Measurements from ENCODE around the gene SLC2A6. TPM values are rescaled to one million over a fixed set of nuclear protein-coding genes. Genes with fewer than 3 reads are reported as not detected.

Gene SLC2A6
- total RNA-seq, 1 experiment from 2014 or later: 20.5 TPM

DNA sequence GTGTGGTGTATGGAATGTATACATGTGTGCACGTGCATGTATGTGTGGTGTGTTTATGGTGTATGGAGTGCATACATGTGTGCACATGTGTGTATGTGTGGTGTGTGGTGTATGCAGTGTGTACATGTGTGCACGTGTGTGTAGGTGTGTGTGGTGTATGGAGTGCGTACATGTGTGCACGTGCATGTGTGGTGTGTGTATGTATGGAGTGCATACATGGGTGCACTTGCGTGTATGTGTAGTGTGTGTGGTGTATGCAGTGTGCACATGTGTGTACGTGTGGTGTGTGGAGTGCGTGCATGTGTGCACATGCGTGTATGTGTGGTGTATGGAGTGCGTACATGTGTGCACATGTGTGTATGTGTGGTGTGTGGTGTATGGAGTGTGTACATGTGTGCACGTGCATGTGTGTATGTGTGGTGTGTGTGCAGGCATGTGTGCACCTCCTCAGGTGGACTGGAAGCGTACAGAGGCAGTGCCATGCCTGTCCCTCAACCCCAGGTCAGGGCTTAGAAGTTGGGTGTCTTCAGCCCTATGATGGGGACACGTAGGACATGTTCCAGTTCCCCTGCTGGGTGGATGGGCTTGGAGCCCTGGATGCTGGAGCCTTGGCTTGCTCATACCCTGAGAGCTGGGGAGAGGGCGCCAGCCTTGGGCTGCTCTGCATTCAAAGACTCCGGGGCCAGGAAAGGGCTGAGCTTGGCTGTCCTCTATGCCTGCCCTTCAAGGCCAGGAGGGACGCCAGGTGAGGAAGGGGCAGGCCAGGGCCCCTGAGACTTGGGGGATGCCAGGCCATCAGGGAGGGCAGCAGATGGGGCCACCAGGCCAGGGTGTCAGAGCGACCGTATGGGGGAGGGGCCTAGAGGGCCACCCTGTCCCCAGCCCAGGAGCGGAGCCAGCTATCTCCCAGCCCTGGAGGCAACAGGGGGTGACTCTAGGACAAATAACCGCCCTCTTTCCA, 33.6 kb upstream of the SLC2A6 start:
- no peaks in the 10 kb centered on the region for H3F3A ChIP-seq (ENCODE audit: low read length, unreplicated experiment)
- ChIA-PET CTCF (no interaction called here), POLR2A (ENCODE audit: unreplicated experiment) (no interaction called here)
- H3K4me1 ChIP-seq (ENCODE audit: insufficient read depth, low read length): peaks cover 17% of the 10 kb centered on the region
- no peak overlapping the region for H3K4me3 ChIP-seq (ENCODE audit: low read length)
- no peak overlapping the region for H2AFZ ChIP-seq (ENCODE audit: low read length)
- no peak for ATAC-seq
- no peak for DNase-seq
- no peaks in the 10 kb centered on the region for H3K36me3 ChIP-seq (ENCODE audit: low read depth, low read length)
- no peak overlapping the region for H3K9ac ChIP-seq (ENCODE audit: low read length)
- H4K20me1 ChIP-seq (ENCODE audit: low read length): no peaks in the 10 kb centered on the region
- no peak overlapping the region for H3K27ac ChIP-seq (ENCODE audit: low read length)
- intact Hi-C loops (cut with micrococcal nuclease): no loop called here
- no peaks in the 10 kb centered on the region for H3K9me2 ChIP-seq (replicated peaks; ENCODE audit: low read length)
- H3K9me3 ChIP-seq (ENCODE audit: low read length): no peaks in the 10 kb centered on the region
- H3K27me3 ChIP-seq (ENCODE audit: low read length): no peaks in the 10 kb centered on the region
- BruUV-seq (replicated peaks): no TSS peak
- H3K79me2 ChIP-seq (ENCODE audit: low read length): no peaks in the 10 kb centered on the region
- H3K4me2 ChIP-seq (ENCODE audit: low read length): no peak overlapping the region
- TF ChIP-seq EZH2phosphoT487 (IDR thresholded peaks at IDR 0.05; ENCODE audit: borderline replicate concordance, low read length): no peak
- no peak for TF ChIP-seq EZH2 (IDR thresholded peaks at IDR 0.05; ENCODE audit: low read length, unreplicated experiment)
- TF ChIP-seq, protein P1, sequence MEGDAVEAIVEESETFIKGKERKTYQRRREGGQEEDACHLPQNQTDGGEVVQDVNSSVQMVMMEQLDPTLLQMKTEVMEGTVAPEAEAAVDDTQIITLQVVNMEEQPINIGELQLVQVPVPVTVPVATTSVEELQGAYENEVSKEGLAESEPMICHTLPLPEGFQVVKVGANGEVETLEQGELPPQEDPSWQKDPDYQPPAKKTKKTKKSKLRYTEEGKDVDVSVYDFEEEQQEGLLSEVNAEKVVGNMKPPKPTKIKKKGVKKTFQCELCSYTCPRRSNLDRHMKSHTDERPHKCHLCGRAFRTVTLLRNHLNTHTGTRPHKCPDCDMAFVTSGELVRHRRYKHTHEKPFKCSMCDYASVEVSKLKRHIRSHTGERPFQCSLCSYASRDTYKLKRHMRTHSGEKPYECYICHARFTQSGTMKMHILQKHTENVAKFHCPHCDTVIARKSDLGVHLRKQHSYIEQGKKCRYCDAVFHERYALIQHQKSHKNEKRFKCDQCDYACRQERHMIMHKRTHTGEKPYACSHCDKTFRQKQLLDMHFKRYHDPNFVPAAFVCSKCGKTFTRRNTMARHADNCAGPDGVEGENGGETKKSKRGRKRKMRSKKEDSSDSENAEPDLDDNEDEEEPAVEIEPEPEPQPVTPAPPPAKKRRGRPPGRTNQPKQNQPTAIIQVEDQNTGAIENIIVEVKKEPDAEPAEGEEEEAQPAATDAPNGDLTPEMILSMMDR (conservative IDR thresholded peaks at IDR 0.05; ENCODE audit: low read depth, low read length): no peak

DNA sequence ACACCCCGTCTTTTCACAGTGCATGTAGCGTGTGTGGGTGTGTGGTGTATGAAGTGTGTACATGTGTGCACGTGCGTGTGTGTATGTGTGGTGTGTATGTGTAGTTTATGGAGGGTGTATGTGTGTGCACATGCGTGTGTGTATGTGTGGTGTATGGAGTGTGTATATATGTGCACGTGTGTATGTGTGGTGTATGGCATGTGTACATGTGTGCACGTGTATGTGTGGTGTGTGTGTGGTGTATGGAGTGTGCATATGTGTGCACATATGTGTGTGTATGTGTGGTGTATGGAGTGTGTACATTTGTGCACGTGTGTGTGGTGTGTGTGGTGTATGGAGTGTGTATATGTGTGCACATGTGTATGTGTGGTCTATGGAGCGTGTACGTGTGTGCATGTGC, 32.7 kb upstream of the SLC2A6 start:
- Histone ChIP-seq H3K9ac (ENCODE audit: low read length) (no peak overlapping the region), H3K79me2 (ENCODE audit: low read length) (no peaks in the 10 kb centered on the region), H3K9me3 (ENCODE audit: low read length) (no peaks in the 10 kb centered on the region), H3K4me1 (ENCODE audit: insufficient read depth, low read length) (peaks cover 22% of the 10 kb centered on the region), H3K27ac (ENCODE audit: low read length) (no peak overlapping the region), H3K9me2 (replicated peaks; ENCODE audit: low read length) (no peaks in the 10 kb centered on the region), H3K4me3 (ENCODE audit: low read length) (no peak overlapping the region), H3F3A (ENCODE audit: low read length, unreplicated experiment) (no peaks in the 10 kb centered on the region), H3K36me3 (ENCODE audit: low read depth, low read length) (no peaks in the 10 kb centered on the region), H2AFZ (ENCODE audit: low read length) (no peak overlapping the region), H3K4me2 (ENCODE audit: low read length) (no peak overlapping the region), H4K20me1 (ENCODE audit: low read length) (no peaks in the 10 kb centered on the region), H3K27me3 (ENCODE audit: low read length) (no peaks in the 10 kb centered on the region)
- intact Hi-C loops (cut with micrococcal nuclease): no loop called here
- no peak for DNase-seq
- POLR2A ChIA-PET (ENCODE audit: unreplicated experiment): no interaction called here
- TF ChIP-seq EZH2phosphoT487 (IDR thresholded peaks at IDR 0.05; ENCODE audit: borderline replicate concordance, low read length) (no peak), EZH2 (IDR thresholded peaks at IDR 0.05; ENCODE audit: low read length, unreplicated experiment) (no peak)
- TF ChIP-seq, protein P1 (conservative IDR thresholded peaks at IDR 0.05; ENCODE audit: low read depth, low read length): no peak
- no peak for ATAC-seq
- no TSS peak for BruUV-seq (replicated peaks)
- CTCF ChIA-PET: no interaction called here

DNA sequence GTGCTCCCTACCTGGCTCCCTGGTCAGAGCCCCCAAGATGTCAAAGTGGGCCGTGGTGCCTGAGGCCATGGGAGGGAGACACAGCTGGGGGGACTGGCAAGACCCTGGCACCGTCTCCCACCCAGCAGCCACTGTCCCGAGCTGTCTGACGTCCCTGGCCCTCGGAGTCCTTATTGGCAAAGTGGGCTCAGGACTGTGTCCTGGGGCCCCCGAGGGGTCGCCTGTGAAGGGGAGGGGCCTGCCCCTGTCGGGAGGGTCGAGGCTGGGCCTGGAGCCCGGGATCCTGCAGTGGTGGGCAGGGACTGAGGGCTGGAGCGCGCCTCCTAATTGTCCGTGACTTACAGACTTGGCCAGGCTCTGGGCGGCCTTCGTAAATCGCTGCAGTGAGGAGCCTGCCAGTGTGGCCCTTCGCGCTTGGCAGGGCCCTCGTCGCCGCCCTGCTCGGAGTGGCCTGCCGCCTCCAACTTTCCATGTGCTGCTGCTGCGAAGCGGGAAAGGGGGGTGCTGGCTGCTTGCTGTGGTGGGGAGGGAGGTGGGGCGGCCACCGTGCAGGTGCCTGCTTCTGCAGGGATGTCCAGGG, 32.1 kb upstream of the SLC2A6 start:
- no peaks in the 10 kb centered on the region for H3K27me3 ChIP-seq (ENCODE audit: low read length)
- CTCF ChIA-PET: no interaction called here
- H3K9me2 ChIP-seq (replicated peaks; ENCODE audit: low read length): no peaks in the 10 kb centered on the region
- no peak overlapping the region for H2AFZ ChIP-seq (ENCODE audit: low read length)
- H3K79me2 ChIP-seq (ENCODE audit: low read length): no peaks in the 10 kb centered on the region
- H3K4me2 ChIP-seq (ENCODE audit: low read length): no peak overlapping the region
- no peaks in the 10 kb centered on the region for H4K20me1 ChIP-seq (ENCODE audit: low read length)
- no peaks in the 10 kb centered on the region for H3K9me3 ChIP-seq (ENCODE audit: low read length)
- no peak for ATAC-seq
- H3K36me3 ChIP-seq (ENCODE audit: low read depth, low read length): no peaks in the 10 kb centered on the region
- no peak for TF ChIP-seq EZH2 (IDR thresholded peaks at IDR 0.05; ENCODE audit: low read length, unreplicated experiment)
- intact Hi-C loops (cut with micrococcal nuclease): no loop called here
- no peak for DNase-seq
- H3K4me3 ChIP-seq (ENCODE audit: low read length): no peak overlapping the region
- H3K4me1 ChIP-seq (ENCODE audit: insufficient read depth, low read length): peaks cover 22% of the 10 kb centered on the region
- BruUV-seq (replicated peaks): no TSS peak
- POLR2A ChIA-PET (ENCODE audit: unreplicated experiment): no interaction called here
- H3K27ac ChIP-seq (ENCODE audit: low read length): no peak overlapping the region
- no peaks in the 10 kb centered on the region for H3F3A ChIP-seq (ENCODE audit: low read length, unreplicated experiment)
- H3K9ac ChIP-seq (ENCODE audit: low read length): no peak overlapping the region

All from PC-3 (cell line).